ENCODE data around the gene TRPM6.

Gene TRPM6

GRCh38 chr9:74772121-74772520, 115.6 kb downstream of the TRPM6 start:
- DNase-seq = no peak

GRCh38 chr9:74771672-74772071, 116.0 kb downstream of the TRPM6 start:
- no peak for DNase-seq

GRCh38 chr9:74771262-74771585, 116.5 kb downstream of the TRPM6 start:
- no peak for DNase-seq

- no peak for DNase-seq
Measured at GRCh38 chr9:74770508-74771261, 117.0 kb downstream of the TRPM6 start.

- DNase-seq = no peak
Measured at GRCh38 chr9:74765481-74765971, 122.2 kb downstream of the TRPM6 start.

- DNase-seq = no peak
Measured at GRCh38 chr9:74762950-74763349, 124.8 kb downstream of the TRPM6 start.

- no peak for DNase-seq
Measured at GRCh38 chr9:74760031-74760700, 127.6 kb downstream of the TRPM6 start.

GRCh38 chr9:74755999-74756398, 131.7 kb downstream of the TRPM6 start:
- no peak for DNase-seq

GRCh38 chr9:74755355-74755754, 132.4 kb downstream of the TRPM6 start:
- no peak for DNase-seq

GRCh38 chr9:74753650-74754049, 134.1 kb downstream of the TRPM6 start:
- DNase-seq = no peak

- no peak for DNase-seq
Measured at GRCh38 chr9:74748966-74749365, 138.8 kb downstream of the TRPM6 start.

- DNase-seq = no peak
Measured at GRCh38 chr9:74742792-74743730, 144.7 kb downstream of the TRPM6 start.

GRCh38 chr9:74742191-74742790, 145.4 kb downstream of the TRPM6 start:
- DNase-seq = no peak

GRCh38 chr9:74736646-74737045, 151.1 kb downstream of the TRPM6 start:
- DNase-seq = no peak

GRCh38 chr9:74735761-74736160, 152.0 kb downstream of the TRPM6 start:
- DNase-seq = no peak

GRCh38 chr9:74729136-74729695, 158.5 kb downstream of the TRPM6 start:
- no peak for DNase-seq

GRCh38 chr9:74728176-74728575, 159.5 kb downstream of the TRPM6 start:
- DNase-seq = no peak

GRCh38 chr9:74726581-74726980, 161.1 kb downstream of the TRPM6 start:
- no peak for DNase-seq

GRCh38 chr9:74724317-74724716, 163.4 kb downstream of the TRPM6 start:
- DNase-seq = no peak

GRCh38 chr9:74721696-74722660, 165.7 kb downstream of the TRPM6 start:
- DNase-seq = no peak

GRCh38 chr9:74719306-74719705, 168.4 kb downstream of the TRPM6 start:
- no peak for DNase-seq
